NCI-H1436 treated with DMSO at 0.1 percent for 48 hours (cell line): ENCODE measurements around the gene PTPRG.

Experiments
- DNase-seq: peaks from one replicate; lab custom pipeline; 2025; lab: John Stamatoyannopoulos, UW

The PTPRG gene

GRCh38 chr3:61769266-61769990 is 208.1 kb downstream of the PTPRG start:
- DNase-seq: no peak

- no peak for DNase-seq
These were observed 210.6 kb downstream of the PTPRG start for GRCh38 chr3:61771976-61772375.

DNA sequence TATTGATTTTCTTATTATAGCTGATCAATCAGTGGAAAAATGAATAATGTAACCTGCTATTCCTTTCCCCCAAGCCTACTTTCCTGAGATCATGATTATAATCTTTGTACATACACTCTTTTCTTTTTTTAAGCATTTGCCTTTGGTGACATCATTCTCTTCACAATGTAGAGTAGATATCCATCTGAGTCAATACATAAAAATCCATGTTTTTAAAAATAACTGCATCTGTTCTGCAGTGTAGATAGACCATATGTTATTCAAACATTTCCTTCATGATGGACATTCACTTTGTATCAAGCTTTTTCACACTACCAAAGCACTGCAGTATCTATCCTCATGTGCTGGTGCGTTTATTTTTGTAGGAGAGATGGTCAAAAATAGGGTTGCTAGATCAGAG is 211.1 kb downstream of the PTPRG start:
- no peak for DNase-seq

DNA sequence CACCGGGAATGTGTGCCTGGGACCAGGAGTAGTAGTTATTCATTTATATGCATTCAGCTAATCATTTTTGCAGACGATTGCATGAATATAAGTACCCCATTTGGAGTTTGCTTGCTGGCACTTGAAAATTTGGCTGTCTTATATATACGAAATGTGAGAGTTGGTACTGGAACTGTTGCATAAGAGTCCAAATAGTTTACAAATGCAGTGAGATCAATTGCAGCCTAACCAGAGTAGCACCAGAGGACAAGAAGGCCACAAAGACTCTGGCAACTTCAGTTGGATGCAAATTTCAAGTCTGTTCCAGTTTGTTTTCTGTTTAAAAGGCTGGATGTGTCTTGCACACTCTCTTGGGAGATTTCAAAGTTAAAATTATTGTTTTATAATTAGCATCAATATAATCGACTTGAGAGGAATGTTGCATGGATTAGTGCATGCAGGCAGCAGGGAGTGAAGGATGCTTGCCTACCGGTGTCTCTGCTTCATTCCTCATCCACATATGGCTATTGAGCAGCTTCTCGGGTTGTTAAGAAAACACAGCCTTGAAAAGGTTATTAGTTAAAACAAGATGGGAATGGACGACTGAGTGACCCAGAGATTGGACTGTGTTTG is 213.0 kb downstream of the PTPRG start:
- no peak for DNase-seq

GRCh38 chr3:61776390-61776789 is 215.0 kb downstream of the PTPRG start:
- no peak for DNase-seq

DNA sequence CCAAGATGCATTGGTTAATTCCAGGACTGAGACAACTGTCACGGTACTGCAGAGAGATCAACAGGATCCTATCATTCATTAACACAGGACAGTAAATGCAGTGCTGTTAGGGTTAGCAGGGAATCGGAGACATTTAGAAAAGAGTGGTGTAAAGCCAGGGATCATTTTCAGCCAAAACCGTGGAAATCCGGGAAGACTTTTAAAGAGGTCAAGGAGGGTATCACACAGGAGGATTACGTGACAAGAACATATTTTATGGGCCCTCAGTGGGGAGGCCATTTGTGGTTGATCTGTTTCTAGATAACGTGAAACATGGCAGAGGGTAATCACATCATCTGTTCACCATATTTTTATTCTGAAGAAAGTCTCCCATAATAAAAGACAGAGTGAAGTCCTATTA is 216.1 kb downstream of the PTPRG start:
- DNase-seq: no peak

DNA sequence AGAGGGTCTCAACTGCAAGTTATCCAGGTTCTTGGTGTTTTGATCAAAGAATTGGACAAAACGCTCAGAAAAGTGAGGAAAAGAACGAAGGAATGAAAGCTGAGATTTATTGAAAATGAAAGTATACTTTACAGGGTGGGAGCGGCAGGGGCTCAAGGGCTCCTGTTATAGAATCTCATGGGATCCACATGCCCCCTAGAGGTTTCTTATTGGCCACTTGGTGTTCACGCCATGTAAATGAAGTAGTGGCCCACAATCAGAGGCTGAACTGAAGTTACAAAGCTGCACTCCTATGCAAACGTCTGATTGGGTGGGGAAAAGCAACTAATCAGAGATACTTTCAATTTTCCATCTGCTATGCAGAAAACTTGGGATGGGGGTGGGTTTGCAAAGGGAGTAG is 216.7 kb downstream of the PTPRG start:
- no peak for DNase-seq

- DNase-seq: no peak
These were observed 218.6 kb downstream of the PTPRG start for GRCh38 chr3:61780016-61780415.

- DNase-seq: no peak
These were observed 219.3 kb downstream of the PTPRG start for GRCh38 chr3:61780455-61781228.

DNA sequence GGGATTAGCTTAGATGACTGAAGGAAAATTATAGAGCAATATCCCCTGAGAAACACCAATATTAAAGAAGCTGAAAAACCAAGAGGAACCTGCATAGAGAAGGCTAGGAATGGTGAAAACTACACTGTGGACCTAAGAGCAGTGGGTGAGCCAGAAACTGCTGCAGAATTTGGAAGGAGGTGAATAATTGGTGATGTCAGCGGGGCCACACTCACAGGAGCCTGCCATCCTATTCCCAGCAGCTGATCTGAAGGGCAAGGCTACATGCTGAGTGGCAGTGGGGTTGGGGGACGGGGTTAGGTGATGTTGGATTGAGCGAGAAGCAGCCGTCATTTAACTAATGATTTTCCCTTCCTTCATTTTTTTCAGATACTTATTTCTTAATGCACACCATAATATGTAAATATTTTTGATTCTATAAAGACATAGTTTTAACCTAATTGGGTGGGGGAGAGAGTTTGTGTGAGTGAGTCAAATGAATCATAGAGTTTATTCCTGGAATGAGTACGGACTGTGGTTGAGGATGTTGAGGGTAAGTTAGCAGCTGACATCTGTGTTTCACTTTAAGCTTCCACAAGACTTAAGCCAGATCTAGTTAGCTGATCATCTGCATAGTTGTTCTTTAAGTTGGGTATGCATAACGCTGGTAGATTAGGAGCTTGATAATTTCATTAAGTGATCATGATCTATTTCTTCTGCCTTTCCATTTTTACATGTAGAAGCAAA is 222.8 kb downstream of the PTPRG start:
- DNase-seq: no peak

DNA sequence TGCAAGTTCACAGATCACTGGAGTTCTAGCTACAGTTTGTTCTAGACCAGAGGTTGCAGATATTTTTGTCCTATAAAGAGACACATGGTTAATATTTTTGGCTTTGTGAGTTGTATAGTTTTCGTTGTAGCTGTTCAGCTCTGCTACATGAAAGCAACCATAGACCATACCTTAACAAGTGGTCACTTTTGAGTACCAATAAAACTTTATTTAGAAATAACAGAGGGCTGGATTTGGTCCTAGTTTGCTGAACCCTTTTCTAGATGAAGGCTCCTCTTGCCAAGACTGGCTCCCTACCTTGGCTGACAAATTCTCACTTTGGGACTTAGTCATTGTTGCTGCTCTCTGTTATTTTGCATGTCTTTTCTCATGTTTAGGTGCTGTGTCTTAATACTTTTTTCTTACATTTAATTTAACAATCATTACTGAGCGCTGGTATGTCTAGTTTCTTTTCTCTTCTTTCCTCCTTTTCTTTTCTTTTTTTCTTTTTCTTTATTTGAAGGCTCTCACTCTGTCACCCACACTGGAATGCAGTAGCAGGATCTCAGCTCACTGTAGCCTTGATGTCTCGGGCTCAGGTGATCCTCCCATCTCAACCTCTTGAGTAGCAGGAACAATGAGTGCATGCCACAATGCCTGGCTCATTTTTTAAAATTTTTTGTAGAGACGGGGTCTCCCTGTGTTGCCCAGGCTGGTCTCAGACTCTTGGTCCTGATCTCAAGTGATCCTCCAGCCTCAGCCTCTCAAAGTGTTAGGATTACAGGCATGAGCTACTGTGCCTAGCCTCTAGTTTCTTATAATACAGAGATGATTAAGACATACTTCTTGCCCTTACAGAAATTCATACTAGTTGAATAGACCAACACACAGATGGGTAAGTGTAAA is 227.5 kb downstream of the PTPRG start:
- DNase-seq: no peak

DNA sequence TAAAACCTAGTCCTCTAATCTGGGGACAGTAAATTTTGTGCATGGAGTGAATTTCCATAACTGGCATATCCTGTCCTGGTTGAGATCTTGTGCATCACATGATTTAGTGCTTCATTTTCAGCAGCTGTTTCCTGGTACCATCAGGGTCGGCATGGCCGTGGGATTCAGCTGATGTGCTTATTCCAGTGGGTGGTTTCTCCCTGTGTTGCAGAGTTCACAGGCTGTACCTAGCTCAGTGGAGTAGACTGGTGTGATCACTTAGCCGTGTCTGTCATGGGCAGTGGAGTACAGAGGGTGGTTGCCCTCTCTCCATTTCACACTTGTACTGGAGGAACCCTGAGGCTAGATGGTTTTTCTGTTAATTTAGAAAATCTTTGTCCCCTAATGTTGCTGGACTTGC is 228.5 kb downstream of the PTPRG start:
- no peak for DNase-seq

DNA sequence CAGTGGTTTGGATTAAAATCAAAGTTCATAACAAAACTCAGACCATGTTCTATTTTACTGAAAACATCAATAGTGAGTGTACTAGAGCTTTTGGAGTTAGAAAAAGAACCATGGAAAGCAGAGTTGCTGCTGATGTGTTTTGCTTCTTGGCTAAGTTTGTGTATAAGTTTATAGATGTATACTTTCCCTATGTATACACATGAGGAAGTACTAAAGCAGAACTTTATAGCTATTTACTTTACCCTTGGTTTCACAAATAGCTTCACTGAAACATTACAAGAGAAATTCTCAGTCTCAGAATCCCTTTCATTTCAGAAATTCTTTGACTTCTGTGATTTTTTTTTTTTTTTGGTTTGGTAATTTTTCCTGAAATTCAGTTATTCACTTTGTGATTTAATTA is 229.0 kb downstream of the PTPRG start:
- DNase-seq: no peak

GRCh38 chr3:61793056-61793455 is 231.7 kb downstream of the PTPRG start:
- no peak for DNase-seq

- no peak for DNase-seq
These were observed 232.2 kb downstream of the PTPRG start for GRCh38 chr3:61793521-61793920.

DNA sequence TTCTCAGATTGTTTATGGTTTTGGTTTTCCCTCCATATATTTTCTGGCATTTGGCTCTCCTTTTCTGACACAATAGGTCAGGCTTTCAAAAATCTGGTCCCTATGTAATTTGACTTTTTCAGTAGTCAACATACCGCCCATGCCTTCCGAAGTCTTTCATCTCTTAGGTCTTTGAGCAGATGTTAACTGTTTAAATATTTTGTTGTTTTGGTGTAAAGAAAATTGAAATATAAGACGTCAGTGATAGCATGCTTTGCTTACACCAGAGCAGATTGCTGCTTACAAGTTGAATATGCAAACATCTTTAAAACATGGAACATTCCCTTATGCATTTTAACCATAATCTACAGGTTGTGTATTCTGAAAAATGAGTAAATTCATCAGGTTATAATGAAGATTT is 233.0 kb downstream of the PTPRG start:
- no peak for DNase-seq

GRCh38 chr3:61794961-61795360 is 233.6 kb downstream of the PTPRG start:
- no peak for DNase-seq

GRCh38 chr3:61796088-61796680 is 234.8 kb downstream of the PTPRG start:
- no peak for DNase-seq

DNA sequence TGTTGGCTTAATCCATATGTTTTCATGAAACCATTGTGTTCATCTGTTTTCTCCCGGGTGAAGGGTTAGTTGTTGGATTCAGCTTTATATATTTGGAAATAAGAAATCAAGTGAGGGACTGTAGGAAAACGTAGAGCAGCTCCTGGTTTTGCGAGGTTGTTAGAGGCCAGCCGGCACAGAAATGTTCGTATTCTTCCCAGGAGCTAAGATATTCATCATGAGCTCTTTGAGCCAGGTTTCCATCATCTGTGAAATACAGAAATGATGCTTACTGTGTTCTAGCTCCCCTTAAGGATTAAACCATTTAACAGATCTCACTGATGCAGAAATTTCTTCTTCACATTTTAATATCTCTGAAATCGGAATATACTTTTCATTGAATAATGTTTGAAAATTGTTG is 235.5 kb downstream of the PTPRG start:
- DNase-seq: no peak

DNA sequence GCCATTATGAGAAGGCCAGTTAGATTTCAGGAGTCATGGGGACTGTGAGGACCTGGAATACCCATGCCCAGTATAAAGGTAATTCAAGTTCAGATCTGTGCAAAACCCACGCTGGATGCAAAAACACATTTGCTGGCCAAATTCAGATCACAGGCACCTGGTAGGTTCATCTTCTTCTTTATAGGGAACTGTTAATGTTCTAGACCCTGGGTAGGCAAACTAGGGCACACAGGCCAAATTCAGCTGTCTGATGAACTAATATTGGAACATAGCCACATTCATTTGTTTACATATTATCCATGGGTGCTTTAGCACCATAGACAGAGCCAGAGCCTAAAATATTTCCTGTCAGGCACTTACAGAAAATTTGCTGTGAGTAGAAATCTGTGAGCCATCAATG is 241.4 kb downstream of the PTPRG start:
- no peak for DNase-seq

GRCh38 chr3:61803983-61804382 is 242.6 kb downstream of the PTPRG start:
- DNase-seq: no peak
